Astrocyte (in vitro differentiated cells and primary cell): ENCODE data around the gene NOTCH4. TPM values are rescaled to one million over a fixed set of nuclear protein-coding genes. Genes with fewer than 3 reads are reported as not detected.

Experiments
- DNase-seq: peaks from one replicate; pipeline ENCODE4 v3.0.0-alpha.2; 2010; ENCODE audit warnings: low read depth
- FAIRE-seq: peaks from 2 replicates; lab custom pipeline; 2011; peaks lifted over from hg19 to GRCh38; lab: Jason Lieb, UNC
- H2AFZ ChIP-seq: 2 replicates; pipeline ENCODE4 v1.6.0; 2012; ENCODE audit warnings: low read depth, low read length, inconsistent platforms
- H3K27ac ChIP-seq: 2 replicates; pipeline ENCODE4 v1.5.1; 2011; ENCODE audit warnings: low read depth, low read length, inconsistent platforms
- H3K27me3 ChIP-seq: 2 replicates; pipeline ENCODE4 v1.6.0; 2011; ENCODE audit warnings: low read length, inconsistent platforms; ENCODE audit not compliant: insufficient read depth
- H3K36me3 ChIP-seq: 2 replicates; pipeline ENCODE4 v1.5.1; 2011; ENCODE audit warnings: low read length, inconsistent platforms; ENCODE audit not compliant: insufficient read depth
- H3K4me1 ChIP-seq: 2 replicates; pipeline ENCODE4 v1.5.1; 2011; ENCODE audit warnings: low read length, inconsistent platforms; ENCODE audit not compliant: insufficient read depth
- H3K4me2 ChIP-seq: 2 replicates; pipeline ENCODE4 v1.6.0; 2012; ENCODE audit warnings: low read length, inconsistent platforms
- H3K4me3 ChIP-seq: 2 replicates; pipeline ENCODE4 v1.5.1; 2011; ENCODE audit warnings: low read depth, mild to moderate bottlenecking, low read length, inconsistent platforms; ENCODE audit not compliant: insufficient read depth
- H3K79me2 ChIP-seq: 2 replicates; pipeline ENCODE4 v1.6.0; 2012; ENCODE audit warnings: mild to moderate bottlenecking, low read length, inconsistent platforms; ENCODE audit not compliant: insufficient read depth
- H3K9ac ChIP-seq: 2 replicates; pipeline ENCODE4 v1.6.0; 2012; ENCODE audit warnings: mild to moderate bottlenecking, low read length, inconsistent platforms
- H3K9me3 ChIP-seq: 2 replicates; pipeline ENCODE4 v1.5.1; 2012; ENCODE audit warnings: low read depth, mild to moderate bottlenecking, low read length, inconsistent platforms; ENCODE audit not compliant: insufficient read depth
- H4K20me1 ChIP-seq: 2 replicates; pipeline ENCODE4 v1.6.0; 2012; ENCODE audit warnings: low read length, inconsistent platforms; ENCODE audit not compliant: insufficient read depth
- H3K27ac Mint-ChIP-seq: one replicate; pipeline ENCODE4 v1.8.0; 2021; ENCODE audit warnings: mild to moderate bottlenecking, mixed read lengths; ENCODE audit not compliant: unreplicated experiment
- H3K27me3 Mint-ChIP-seq: one replicate; pipeline ENCODE4 v1.8.0; 2021; ENCODE audit warnings: low read depth, mixed read lengths; ENCODE audit not compliant: unreplicated experiment
- H3K36me3 Mint-ChIP-seq: one replicate; pipeline ENCODE4 v1.8.0; 2021; ENCODE audit warnings: low read depth, mixed read lengths; ENCODE audit not compliant: unreplicated experiment
- H3K4me1 Mint-ChIP-seq: one replicate; pipeline ENCODE4 v1.8.0; 2021; ENCODE audit warnings: low read depth, mixed read lengths; ENCODE audit not compliant: unreplicated experiment
- H3K4me3 Mint-ChIP-seq: one replicate; pipeline ENCODE4 v1.8.0; 2021; ENCODE audit warnings: mild to moderate bottlenecking, moderate library complexity, mixed read lengths; ENCODE audit not compliant: unreplicated experiment
- H3K9me3 Mint-ChIP-seq: one replicate; pipeline ENCODE4 v1.8.0; 2021; ENCODE audit warnings: mild to moderate bottlenecking, mixed read lengths; ENCODE audit not compliant: unreplicated experiment
- EZH2 ChIP-seq: IDR thresholded peaks from 2 replicates; pipeline ENCODE4 v1.6.1; 2012; ENCODE audit warnings: mild to moderate bottlenecking, low read length, inconsistent platforms; ENCODE audit not compliant: insufficient read depth
- total RNA-seq: library from RNA; stranded (reverse); gene quantifications from 2 replicates; pipeline ENCODE4 v1.2.1, GENCODE V29; 2021
- TF ChIP-seq, protein P1 (sequence below): IDR thresholded peaks from 2 replicates; pipeline ENCODE4 v1.5.1; 2011; ENCODE audit warnings: low read depth, mild to moderate bottlenecking, inconsistent platforms, low read length, moderate library complexity; ENCODE audit not compliant: insufficient read depth

NOTCH4 gene
- total RNA-seq, 1 donor from 2014 or later, result 0.57 TPM

DNA sequence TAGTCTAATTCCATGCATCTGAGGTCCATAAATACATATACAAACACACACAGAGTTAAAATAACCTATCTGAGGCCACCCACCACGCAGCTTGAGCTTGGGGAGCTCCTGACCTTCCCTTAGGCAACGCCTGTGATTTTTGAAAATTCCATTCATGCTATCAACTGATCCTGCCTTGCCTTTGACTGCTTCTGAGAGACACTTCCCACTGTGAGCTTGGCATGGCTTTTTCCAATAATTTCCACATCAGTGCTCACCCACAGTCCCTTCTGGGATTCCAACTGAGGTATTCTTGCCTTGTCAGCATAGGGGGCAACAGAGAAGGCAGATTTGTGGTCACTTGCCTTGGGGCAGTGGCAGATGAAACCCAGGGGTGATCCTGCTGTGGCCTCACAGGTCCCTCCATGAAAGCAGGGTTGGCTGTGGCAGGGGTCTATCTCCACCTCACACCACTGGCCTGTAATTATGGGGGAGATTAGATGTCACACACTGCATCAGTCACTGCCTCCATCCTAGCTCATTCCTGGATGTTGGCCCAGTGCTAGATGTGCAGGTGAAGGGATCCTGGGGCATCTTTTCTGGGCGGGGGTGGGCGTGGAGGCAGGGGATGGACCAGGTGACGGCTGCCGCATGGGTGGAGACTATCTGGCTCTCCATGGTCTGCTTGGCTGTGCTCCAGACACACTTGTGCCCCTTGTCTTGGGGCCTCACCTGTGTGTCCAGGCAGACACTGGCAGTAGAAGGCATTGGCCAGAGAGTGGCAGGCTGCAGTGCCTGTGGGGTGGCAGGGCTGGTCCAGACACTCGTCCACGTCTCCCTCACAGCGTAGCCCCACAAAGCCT, 20.2 kb downstream of the NOTCH4 start:
- Histone ChIP-seq H3K4me2 (no peak overlapping the region), H2AFZ (no peak overlapping the region), H4K20me1 (no peaks in the 10 kb centered on the region), H3K4me1 (no peaks in the 10 kb centered on the region), H3K79me2 (no peaks in the 10 kb centered on the region), H3K9ac (no peak overlapping the region), H3K9me3 (no peaks in the 10 kb centered on the region), H3K4me3 (no peak overlapping the region), H3K27me3 (no peaks in the 10 kb centered on the region), H3K36me3 (no peaks in the 10 kb centered on the region), H3K27ac (no peak overlapping the region)
- H3K27ac Mint-ChIP-seq, result no peak overlapping the region
- H3K4me1 Mint-ChIP-seq, result no peaks in the 10 kb centered on the region
- H3K36me3 Mint-ChIP-seq, result peaks cover 3% of the 10 kb centered on the region
- DNase-seq, result no peak
- no peak for TF ChIP-seq EZH2
- TF ChIP-seq, protein P1, sequence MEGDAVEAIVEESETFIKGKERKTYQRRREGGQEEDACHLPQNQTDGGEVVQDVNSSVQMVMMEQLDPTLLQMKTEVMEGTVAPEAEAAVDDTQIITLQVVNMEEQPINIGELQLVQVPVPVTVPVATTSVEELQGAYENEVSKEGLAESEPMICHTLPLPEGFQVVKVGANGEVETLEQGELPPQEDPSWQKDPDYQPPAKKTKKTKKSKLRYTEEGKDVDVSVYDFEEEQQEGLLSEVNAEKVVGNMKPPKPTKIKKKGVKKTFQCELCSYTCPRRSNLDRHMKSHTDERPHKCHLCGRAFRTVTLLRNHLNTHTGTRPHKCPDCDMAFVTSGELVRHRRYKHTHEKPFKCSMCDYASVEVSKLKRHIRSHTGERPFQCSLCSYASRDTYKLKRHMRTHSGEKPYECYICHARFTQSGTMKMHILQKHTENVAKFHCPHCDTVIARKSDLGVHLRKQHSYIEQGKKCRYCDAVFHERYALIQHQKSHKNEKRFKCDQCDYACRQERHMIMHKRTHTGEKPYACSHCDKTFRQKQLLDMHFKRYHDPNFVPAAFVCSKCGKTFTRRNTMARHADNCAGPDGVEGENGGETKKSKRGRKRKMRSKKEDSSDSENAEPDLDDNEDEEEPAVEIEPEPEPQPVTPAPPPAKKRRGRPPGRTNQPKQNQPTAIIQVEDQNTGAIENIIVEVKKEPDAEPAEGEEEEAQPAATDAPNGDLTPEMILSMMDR, result no peak
- H3K4me3 Mint-ChIP-seq, result no peak overlapping the region
- FAIRE-seq, result no peak
- peaks cover 2% of the 10 kb centered on the region for H3K9me3 Mint-ChIP-seq
- peaks cover 28% of the 10 kb centered on the region for H3K27me3 Mint-ChIP-seq

DNA sequence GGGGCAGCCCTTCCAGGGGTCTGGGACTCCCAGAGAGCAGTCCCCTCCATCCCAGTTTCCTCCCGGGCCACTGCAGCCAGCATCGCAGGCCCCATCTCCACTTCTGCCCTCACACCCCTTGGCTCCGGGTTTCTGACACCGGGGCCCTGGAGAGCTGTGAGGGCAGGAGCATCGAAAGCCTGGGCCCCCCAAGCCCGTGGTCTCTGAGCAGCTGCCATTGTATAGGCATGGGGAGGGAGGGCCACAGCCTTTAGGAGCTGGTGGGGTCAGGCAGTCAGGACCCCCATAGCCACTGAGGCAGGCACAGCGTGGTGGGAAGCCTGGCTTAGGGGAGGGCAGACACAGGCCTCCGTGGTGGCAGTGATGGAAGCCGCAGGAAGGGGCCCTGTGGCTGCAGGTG, 21.7 kb downstream of the NOTCH4 start:
- Histone ChIP-seq H3K79me2 (no peaks in the 10 kb centered on the region), H3K9ac (no peak overlapping the region), H3K27me3 (no peaks in the 10 kb centered on the region), H3K27ac (no peak overlapping the region), H3K9me3 (no peaks in the 10 kb centered on the region), H3K4me2 (no peak overlapping the region), H3K4me1 (peaks cover 2% of the 10 kb centered on the region), H2AFZ (no peak overlapping the region), H4K20me1 (no peaks in the 10 kb centered on the region), H3K36me3 (no peaks in the 10 kb centered on the region), H3K4me3 (no peak overlapping the region)
- no peak for DNase-seq
- no peak for FAIRE-seq
- H3K4me1 Mint-ChIP-seq, result no peaks in the 10 kb centered on the region
- H3K27me3 Mint-ChIP-seq, result peaks cover 28% of the 10 kb centered on the region
- H3K4me3 Mint-ChIP-seq, result no peak overlapping the region
- no peak for TF ChIP-seq EZH2
- TF ChIP-seq, protein P1, result no peak
- H3K27ac Mint-ChIP-seq, result no peak overlapping the region
- H3K9me3 Mint-ChIP-seq, result peaks cover 2% of the 10 kb centered on the region
- peaks cover 3% of the 10 kb centered on the region for H3K36me3 Mint-ChIP-seq
